Fibroblast of skin of right quadriceps (primary cell): ENCODE data around the gene NAV2.

Experiments
- DNase-seq: peaks from one replicate; pipeline ENCODE4 v3.0.0-alpha.2; 2013

The NAV2 gene

DNA sequence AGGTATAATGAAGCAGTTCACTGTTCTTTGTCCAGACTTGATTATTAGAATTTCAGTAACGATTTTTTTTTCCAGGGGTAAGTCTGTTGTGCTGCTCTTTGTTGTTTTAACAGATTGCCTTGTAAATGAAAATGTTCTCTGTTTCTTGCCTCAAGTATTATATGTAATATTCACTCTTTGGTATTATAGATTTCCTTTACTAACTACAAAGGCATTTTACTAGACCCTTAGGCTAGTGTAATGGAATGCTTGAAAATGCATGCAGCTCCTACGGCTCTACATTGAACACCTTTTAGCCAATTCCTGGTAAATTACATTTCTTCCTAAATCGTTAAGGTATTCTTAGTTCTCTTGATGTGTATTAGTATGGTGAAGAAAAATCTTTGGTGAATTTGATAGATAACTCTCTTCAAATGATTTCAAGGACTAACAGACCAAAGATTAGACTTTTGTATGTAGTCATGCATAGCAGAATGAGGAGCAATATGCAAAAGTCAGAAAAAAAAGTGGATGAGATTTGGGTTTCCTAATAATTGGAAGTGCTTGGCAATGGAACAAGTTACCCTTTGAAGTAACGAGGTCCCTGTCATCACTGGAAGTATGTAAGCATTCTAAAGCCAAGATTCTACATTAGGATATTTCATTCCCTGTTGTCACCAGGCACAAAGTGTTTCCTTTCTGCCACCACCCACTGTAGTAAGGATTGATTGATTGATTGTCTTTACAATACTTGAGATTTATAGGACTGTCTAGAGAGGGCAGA lies 334.6 kb downstream of the NAV2 start:
- DNase-seq = no peak

DNA sequence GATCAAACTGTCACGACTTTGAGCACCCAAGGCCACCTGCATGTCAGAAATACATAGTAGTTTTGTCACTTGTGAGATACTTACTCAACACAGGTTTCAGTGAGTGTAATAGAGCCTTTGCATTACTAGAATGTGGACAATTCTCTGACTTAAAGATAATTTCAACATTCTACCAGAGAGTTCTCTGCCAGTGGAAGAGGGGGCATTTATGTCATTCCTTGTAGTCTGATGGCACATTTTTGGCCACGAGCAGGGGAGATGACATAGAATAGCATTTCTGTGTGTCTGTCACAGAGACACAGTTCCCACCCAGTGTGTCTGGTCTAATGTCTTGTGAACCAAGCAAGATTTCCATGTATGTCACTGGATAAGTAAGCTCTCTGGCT lies 335.1 kb downstream of the NAV2 start:
- no peak for DNase-seq

GRCh38 chr11:20048246-20048645 lies 335.6 kb downstream of the NAV2 start:
- no peak for DNase-seq

GRCh38 chr11:20048707-20049106 lies 336.1 kb downstream of the NAV2 start:
- no peak for DNase-seq

DNA sequence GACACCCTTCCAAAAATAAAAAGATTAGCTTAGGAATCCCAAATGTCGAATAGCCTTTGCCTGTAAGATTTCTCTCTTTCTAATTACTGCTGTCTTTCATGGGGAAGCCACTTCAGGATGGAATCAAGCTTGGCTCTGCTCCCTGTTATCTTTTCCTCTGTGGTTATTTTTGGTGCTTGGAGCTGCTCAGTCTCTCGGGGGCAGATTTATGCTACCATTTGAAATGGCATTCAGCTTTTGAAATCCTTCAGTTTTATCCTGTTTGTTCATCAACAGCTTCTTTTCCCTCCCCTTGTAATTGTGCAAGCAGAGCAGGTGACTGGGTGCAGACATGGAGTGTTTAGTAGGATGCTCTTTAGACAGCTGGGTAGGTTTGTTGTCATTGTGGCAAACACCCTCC lies 336.6 kb downstream of the NAV2 start:
- DNase-seq = no peak

DNA sequence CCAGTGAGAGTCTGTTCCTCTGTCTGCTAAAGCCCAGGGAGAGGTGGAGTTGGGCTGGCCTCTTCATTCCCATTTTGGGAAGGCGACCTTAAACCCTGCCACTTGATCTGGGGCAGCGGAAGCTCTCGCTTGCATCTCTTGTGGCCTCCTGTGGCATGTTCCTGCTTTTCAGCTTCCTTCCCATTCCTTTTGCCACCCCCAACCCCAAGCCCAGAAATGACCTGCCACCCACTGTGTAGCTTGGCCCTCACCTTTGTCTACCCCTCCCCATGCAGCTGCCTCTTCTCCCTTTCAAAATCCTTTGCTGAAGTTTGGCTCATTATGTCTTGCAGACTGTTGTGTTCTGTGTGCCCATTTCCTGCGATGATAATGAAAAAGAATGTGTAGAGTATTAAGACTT lies 337.4 kb downstream of the NAV2 start:
- DNase-seq = no peak

GRCh38 chr11:20050551-20051333 lies 338.1 kb downstream of the NAV2 start:
- peak; percentile 48 for DNase-seq

GRCh38 chr11:20051469-20052399 lies 339.1 kb downstream of the NAV2 start:
- DNase-seq = no peak

DNA sequence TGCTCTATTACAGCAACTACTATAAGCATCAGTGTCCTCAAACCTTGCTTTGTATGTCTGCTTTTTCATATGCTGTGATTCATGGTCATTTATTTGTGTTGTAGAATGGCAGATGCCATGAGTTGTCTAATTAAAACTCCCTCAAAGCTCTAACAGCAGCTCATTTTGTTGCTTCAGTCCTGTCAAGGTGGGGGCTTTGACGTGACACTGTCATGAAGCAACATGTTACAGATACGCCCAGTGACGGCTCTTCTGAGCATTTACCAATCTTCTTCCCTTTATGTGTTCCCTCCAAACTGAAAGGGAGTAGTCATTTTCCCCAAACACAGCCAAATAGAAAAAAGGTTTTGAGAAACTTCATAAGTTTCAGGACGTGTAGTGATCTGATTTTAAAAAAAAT lies 340.9 kb downstream of the NAV2 start:
- DNase-seq = no peak

GRCh38 chr11:20054584-20054983 lies 341.9 kb downstream of the NAV2 start:
- DNase-seq = no peak

GRCh38 chr11:20055312-20055711 lies 342.7 kb downstream of the NAV2 start:
- peak; percentile 25 for DNase-seq

GRCh38 chr11:20056109-20056949 lies 343.7 kb downstream of the NAV2 start:
- DNase-seq = no peak

- peak; percentile 73 for DNase-seq
These were observed 344.6 kb downstream of the NAV2 start for GRCh38 chr11:20056950-20057943.

GRCh38 chr11:20058749-20059458 lies 346.3 kb downstream of the NAV2 start:
- no peak for DNase-seq

- DNase-seq = no peak
These were observed 347.0 kb downstream of the NAV2 start for GRCh38 chr11:20059587-20060021.

- no peak for DNase-seq
These were observed 347.5 kb downstream of the NAV2 start for GRCh38 chr11:20060181-20060580.

GRCh38 chr11:20060647-20061205 lies 348.1 kb downstream of the NAV2 start:
- no peak for DNase-seq

- no peak for DNase-seq
These were observed 349.1 kb downstream of the NAV2 start for GRCh38 chr11:20061776-20062175.

- no peak for DNase-seq
These were observed 352.3 kb downstream of the NAV2 start for GRCh38 chr11:20064961-20065405.

DNA sequence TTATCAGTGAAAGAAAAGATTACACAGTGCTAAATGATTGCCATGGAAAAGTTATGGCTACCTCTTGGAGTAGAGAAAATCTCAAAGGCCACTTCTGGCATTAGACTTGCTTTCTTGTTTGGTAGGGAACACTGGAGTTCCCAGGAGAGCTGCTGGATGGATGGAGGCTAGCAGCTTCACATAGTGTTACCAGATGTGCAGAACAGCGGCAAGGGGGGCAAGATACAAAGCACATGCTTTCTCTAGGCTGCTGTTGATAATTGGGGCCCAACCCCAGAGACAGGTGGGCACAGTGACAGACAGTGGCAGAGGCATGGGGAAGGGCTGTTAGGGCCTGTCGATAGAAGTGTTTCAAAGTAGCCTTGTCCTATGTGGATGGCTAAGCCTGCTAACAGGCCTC lies 352.8 kb downstream of the NAV2 start:
- no peak for DNase-seq
